ENCODE measurements around the gene TRHDE. TPM values are rescaled to one million over a fixed set of nuclear protein-coding genes. Genes with fewer than 3 reads are reported as not detected.

The TRHDE gene
- total RNA-seq, 1 experiment from 2014 or later, result 16.5 TPM

DNA sequence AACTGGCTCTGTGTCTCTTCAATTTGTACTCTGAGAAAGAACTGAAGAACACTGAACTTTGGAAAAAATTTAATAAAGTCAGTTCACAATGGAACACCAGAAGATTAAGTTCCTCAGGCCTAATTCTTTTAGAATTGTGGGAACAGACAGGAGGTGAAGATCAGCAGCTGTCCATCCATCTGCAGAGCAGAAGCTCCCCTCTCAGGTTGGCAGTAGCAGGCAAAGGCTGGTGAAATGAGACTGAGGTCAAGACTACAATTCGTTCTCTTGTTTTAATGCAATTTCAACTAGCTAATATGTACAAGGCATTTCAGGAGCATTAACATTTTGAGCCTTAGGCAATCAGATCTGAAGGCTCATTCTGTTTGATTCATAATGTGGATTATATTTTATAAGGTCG is 10.3 kb upstream of the TRHDE start:
- no peaks in the 10 kb centered on the region for H3K9me3 ChIP-seq (ENCODE audit: low read length)
- H3K36me3 ChIP-seq (ENCODE audit: low read depth, low read length), result peaks cover 55% of the 10 kb centered on the region
- no TSS peak for BruUV-seq (replicated peaks)
- H3K27ac ChIP-seq (ENCODE audit: low read length), result no peak overlapping the region
- ChIA-PET POLR2A (ENCODE audit: unreplicated experiment) (no interaction called here), CTCF (interaction anchor here (0.5 kb wide), 1 partner anchor 12 kb away, joined by 3 read pairs; no protein-coding TSS in a partner anchor)
- H3K27me3 ChIP-seq (ENCODE audit: low read length), result no peaks in the 10 kb centered on the region
- H2AFZ ChIP-seq (ENCODE audit: low read length), result no peak overlapping the region
- H3K9ac ChIP-seq (ENCODE audit: low read length), result no peak overlapping the region
- no peaks in the 10 kb centered on the region for H3F3A ChIP-seq (ENCODE audit: low read length, unreplicated experiment)
- no peaks in the 10 kb centered on the region for H4K20me1 ChIP-seq (ENCODE audit: low read length)
- H3K79me2 ChIP-seq (ENCODE audit: low read length), result peaks cover 38% of the 10 kb centered on the region
- no peaks in the 10 kb centered on the region for H3K9me2 ChIP-seq (replicated peaks; ENCODE audit: low read length)
- no peak overlapping the region for H3K4me2 ChIP-seq (ENCODE audit: low read length)
- TF ChIP-seq, protein P1, sequence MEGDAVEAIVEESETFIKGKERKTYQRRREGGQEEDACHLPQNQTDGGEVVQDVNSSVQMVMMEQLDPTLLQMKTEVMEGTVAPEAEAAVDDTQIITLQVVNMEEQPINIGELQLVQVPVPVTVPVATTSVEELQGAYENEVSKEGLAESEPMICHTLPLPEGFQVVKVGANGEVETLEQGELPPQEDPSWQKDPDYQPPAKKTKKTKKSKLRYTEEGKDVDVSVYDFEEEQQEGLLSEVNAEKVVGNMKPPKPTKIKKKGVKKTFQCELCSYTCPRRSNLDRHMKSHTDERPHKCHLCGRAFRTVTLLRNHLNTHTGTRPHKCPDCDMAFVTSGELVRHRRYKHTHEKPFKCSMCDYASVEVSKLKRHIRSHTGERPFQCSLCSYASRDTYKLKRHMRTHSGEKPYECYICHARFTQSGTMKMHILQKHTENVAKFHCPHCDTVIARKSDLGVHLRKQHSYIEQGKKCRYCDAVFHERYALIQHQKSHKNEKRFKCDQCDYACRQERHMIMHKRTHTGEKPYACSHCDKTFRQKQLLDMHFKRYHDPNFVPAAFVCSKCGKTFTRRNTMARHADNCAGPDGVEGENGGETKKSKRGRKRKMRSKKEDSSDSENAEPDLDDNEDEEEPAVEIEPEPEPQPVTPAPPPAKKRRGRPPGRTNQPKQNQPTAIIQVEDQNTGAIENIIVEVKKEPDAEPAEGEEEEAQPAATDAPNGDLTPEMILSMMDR (conservative IDR thresholded peaks at IDR 0.05; ENCODE audit: low read depth, low read length), result no peak
- TF ChIP-seq EZH2 (IDR thresholded peaks at IDR 0.05; ENCODE audit: low read length, unreplicated experiment) (no peak), EZH2phosphoT487 (IDR thresholded peaks at IDR 0.05; ENCODE audit: borderline replicate concordance, low read length) (no peak)
- H3K4me1 ChIP-seq (ENCODE audit: insufficient read depth, low read length), result peaks cover 5% of the 10 kb centered on the region
- intact Hi-C loops (cut with micrococcal nuclease), result no loop called here
- no peak overlapping the region for H3K4me3 ChIP-seq (ENCODE audit: low read length)
- ATAC-seq (no peak), DNase-seq (no peak)

DNA sequence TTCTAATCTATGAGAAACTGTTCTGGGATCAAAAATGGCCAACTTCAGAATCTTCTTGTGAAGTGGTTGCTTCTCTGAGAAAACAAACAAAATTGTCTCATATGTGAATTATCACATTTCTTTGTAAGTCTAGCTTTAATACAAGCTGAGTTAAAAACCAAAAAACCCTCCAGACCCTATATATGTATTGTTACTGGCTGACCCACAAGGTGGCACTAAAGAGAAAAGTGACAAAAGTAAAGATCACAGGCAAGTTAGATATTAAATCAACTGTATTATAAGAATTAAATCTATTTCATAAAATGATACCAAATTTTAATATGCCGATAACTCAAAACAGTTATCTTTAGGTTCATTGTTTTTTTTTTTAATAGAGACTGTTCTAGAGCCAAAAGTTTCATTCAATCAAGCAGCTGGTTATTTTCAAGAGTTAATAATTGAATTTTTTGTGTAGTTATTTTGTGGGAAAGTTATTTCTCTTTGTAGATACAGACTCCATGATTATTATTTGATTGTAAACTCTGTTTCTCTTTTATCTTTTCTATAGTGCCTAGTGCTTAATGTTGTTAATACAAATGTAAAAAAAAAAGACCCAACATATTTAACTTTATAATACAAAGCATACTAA is 7.5 kb upstream of the TRHDE start:
- intact Hi-C loops (cut with micrococcal nuclease), result loop anchor here (1.0 kb wide), 1 partner anchor 131 kb away; no protein-coding TSS in a partner anchor
- no TSS peak for BruUV-seq (replicated peaks)
- TF ChIP-seq EZH2phosphoT487 (IDR thresholded peaks at IDR 0.05; ENCODE audit: borderline replicate concordance, low read length) (no peak), EZH2 (IDR thresholded peaks at IDR 0.05; ENCODE audit: low read length, unreplicated experiment) (no peak)
- TF ChIP-seq, protein P1 (conservative IDR thresholded peaks at IDR 0.05; ENCODE audit: low read depth, low read length), result peak; percentile 77
- Histone ChIP-seq H3K27ac (ENCODE audit: low read length) (no peak overlapping the region), H3K79me2 (ENCODE audit: low read length) (peaks cover 66% of the 10 kb centered on the region), H2AFZ (ENCODE audit: low read length) (no peak overlapping the region), H3F3A (ENCODE audit: low read length, unreplicated experiment) (no peaks in the 10 kb centered on the region), H3K4me3 (ENCODE audit: low read length) (no peak overlapping the region), H4K20me1 (ENCODE audit: low read length) (no peaks in the 10 kb centered on the region), H3K9me2 (replicated peaks; ENCODE audit: low read length) (no peaks in the 10 kb centered on the region), H3K4me2 (ENCODE audit: low read length) (no peak overlapping the region), H3K9me3 (ENCODE audit: low read length) (no peaks in the 10 kb centered on the region), H3K27me3 (ENCODE audit: low read length) (no peaks in the 10 kb centered on the region), H3K9ac (ENCODE audit: low read length) (no peak overlapping the region), H3K4me1 (ENCODE audit: insufficient read depth, low read length) (peaks cover 31% of the 10 kb centered on the region), H3K36me3 (ENCODE audit: low read depth, low read length) (peaks cover 40% of the 10 kb centered on the region)
- ChIA-PET POLR2A (ENCODE audit: unreplicated experiment) (no interaction called here), CTCF (interaction anchor here (0.7 to 1.6 kb wide), 4 partner anchors 10 to 171 kb away, joined by 3 to 5 read pairs (median 3); no protein-coding TSS in a partner anchor)
- DNase-seq (peak; percentile 62), ATAC-seq (peak; percentile 36; the same call in 1 of the 2 replicates)

DNA sequence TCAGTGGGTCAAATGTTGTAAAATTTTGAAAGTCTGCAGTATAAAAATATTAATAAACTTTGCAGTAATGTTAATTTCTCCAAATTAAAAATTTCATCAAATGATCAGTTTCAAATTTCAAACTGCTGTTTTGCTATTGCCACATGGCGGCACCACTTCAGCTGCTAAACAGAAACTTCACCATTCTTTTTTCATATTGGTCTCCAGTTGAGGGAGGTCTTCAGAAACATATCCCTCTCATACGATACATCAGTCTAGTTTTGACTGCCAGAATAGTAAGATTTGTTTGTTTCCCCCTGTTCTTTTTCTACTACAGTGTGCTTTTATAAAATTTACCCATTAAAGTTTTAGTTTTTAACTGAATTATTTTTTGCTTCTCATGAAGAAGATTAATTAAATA is 4.2 kb upstream of the TRHDE start:
- Histone ChIP-seq H3K4me1 (ENCODE audit: insufficient read depth, low read length) (peaks cover 38% of the 10 kb centered on the region), H3K27ac (ENCODE audit: low read length) (no peak overlapping the region), H3K36me3 (ENCODE audit: low read depth, low read length) (peaks cover 21% of the 10 kb centered on the region), H3K9me2 (replicated peaks; ENCODE audit: low read length) (no peaks in the 10 kb centered on the region), H3K9ac (ENCODE audit: low read length) (peak overlapping the region; percentile 79; the same call in 1 of the 2 replicates), H4K20me1 (ENCODE audit: low read length) (no peaks in the 10 kb centered on the region), H2AFZ (ENCODE audit: low read length) (peak overlapping the region; percentile 55; the same call in 1 of the 2 replicates), H3K27me3 (ENCODE audit: low read length) (no peaks in the 10 kb centered on the region), H3K4me3 (ENCODE audit: low read length) (peak overlapping the region; percentile 98), H3K79me2 (ENCODE audit: low read length) (peaks cover 92% of the 10 kb centered on the region), H3K4me2 (ENCODE audit: low read length) (peak overlapping the region; percentile 82), H3F3A (ENCODE audit: low read length, unreplicated experiment) (no peaks in the 10 kb centered on the region), H3K9me3 (ENCODE audit: low read length) (no peaks in the 10 kb centered on the region)
- POLR2A ChIA-PET (ENCODE audit: unreplicated experiment), result interaction anchor here (0.6 kb wide), 1 partner anchor 417 kb away, joined by 3 read pairs; no protein-coding TSS in a partner anchor
- ATAC-seq (no peak), DNase-seq (peak; percentile 52)
- intact Hi-C loops (cut with micrococcal nuclease), result loop anchor here (1.0 kb wide), 3 partner anchors 14 to 251 kb away; no protein-coding TSS in a partner anchor
- CTCF ChIA-PET, result interaction anchor here (1.1 to 2.0 kb wide), 2 partner anchors 9 to 15 kb away, joined by 5 to 7 read pairs; no protein-coding TSS in a partner anchor
- no TSS peak for BruUV-seq (replicated peaks)
- TF ChIP-seq EZH2phosphoT487 (IDR thresholded peaks at IDR 0.05; ENCODE audit: borderline replicate concordance, low read length), result no peak
- TF ChIP-seq, protein P1 (conservative IDR thresholded peaks at IDR 0.05; ENCODE audit: low read depth, low read length), result peak; percentile 81
